A549 (cell line): ENCODE data around the gene OR1D2.

Experiments
- CEBPB ChIP-seq, 2 experiments: fragments of >200 bp in 1 of 2; sonication (Bioruptor Twin) in 1 of 2; formaldehyde crosslinking in 1 of 2; IDR thresholded peaks; 2 replicates each; pipeline ENCODE4 v1.6.1; 2012 to 2016
- CHD2 ChIP-seq: fragments of 150-350 bp; IDR thresholded peaks from 2 replicates; pipeline ENCODE4 v1.6.1; 2014; ENCODE audit warnings: low read length; ENCODE audit not compliant: partially characterized antibody
- CTCF ChIP-seq: fragments of >200 bp; sonication (Bioruptor Twin); formaldehyde crosslinking; IDR thresholded peaks from 3 replicates; pipeline ENCODE4 v1.5.1; 2016
- EHMT2 ChIP-seq: fragments of 200-600 bp; sonication (generic); IDR thresholded peaks from 2 replicates; pipeline ENCODE4 v1.6.1; 2016; ENCODE audit warnings: antibody characterized with exemption, low read depth, mild to moderate bottlenecking, moderate library complexity
- EP300 ChIP-seq, 2 experiments: fragments of >200 bp; sonication (Bioruptor Twin); formaldehyde crosslinking; IDR thresholded peaks; 2 replicates in 1 of 2; 3 replicates in 1 of 2; pipeline ENCODE4 v1.6.1; 2016 to 2017
- ESRRA ChIP-seq: fragments of 150-350 bp; IDR thresholded peaks from 2 replicates; pipeline ENCODE4 v1.6.1; 2014; ENCODE audit warnings: mild to moderate bottlenecking, low read length, borderline replicate concordance
- JUNB ChIP-seq: fragments of >200 bp; sonication (Bioruptor Twin); formaldehyde crosslinking; IDR thresholded peaks from 2 replicates; pipeline ENCODE4 v1.6.1; 2016
- MAX ChIP-seq: IDR thresholded peaks from 2 replicates; pipeline ENCODE4 v1.6.1; 2012
- MYC ChIP-seq: IDR thresholded peaks from 2 replicates; pipeline ENCODE4 v1.6.1; 2012; ENCODE audit warnings: mild to moderate bottlenecking, inconsistent platforms, low read length, improper control_type of control experiment, borderline replicate concordance
- NFE2L2 ChIP-seq: fragments of 150-350 bp; conservative IDR thresholded peaks from 2 replicates; pipeline ENCODE4 v1.6.1; 2014; ENCODE audit warnings: low read length
- POLR2A ChIP-seq: IDR thresholded peaks from 2 replicates; pipeline ENCODE4 v1.6.1; 2012; ENCODE audit warnings: mild to moderate bottlenecking, low read length
- POLR2AphosphoS2 ChIP-seq: conservative IDR thresholded peaks from 2 replicates; pipeline ENCODE4 v1.6.1; 2012; ENCODE audit warnings: low read length, improper control_type of control experiment, inconsistent platforms
- SREBF2 ChIP-seq: fragments of 450-650 bp; IDR thresholded peaks from 2 replicates; pipeline ENCODE4 v1.6.1; 2014; ENCODE audit warnings: mild to moderate bottlenecking, moderate library complexity
- ZNF302 ChIP-seq: fragments of 250-450 bp; sonication (Bioruptor Pico); IDR thresholded peaks from 2 replicates; pipeline ENCODE4 v1.9.0; 2021; ENCODE audit warnings: inconsistent platforms, mild to moderate bottlenecking, moderate library complexity

GRCh38 chr17:3127451-3127850 is 23.2 kb upstream of the OR1D2 start, which contains the start of gene OR1G1:
- no peak for TF ChIP-seq NFE2L2
- no peak for TF ChIP-seq CTCF
- no peak for TF ChIP-seq POLR2A
- no peak for TF ChIP-seq CEBPB (IDR thresholded peaks at IDR 0.05)
- TF ChIP-seq POLR2AphosphoS2, result no peak
- no peak for TF ChIP-seq ZNF302 (CRISPR knock-in tag)
- no peak for TF ChIP-seq MYC
- TF ChIP-seq ESRRA, result no peak
- no peak for TF ChIP-seq CHD2
- TF ChIP-seq EP300 (IDR thresholded peaks at IDR 0.05), result no peak
- TF ChIP-seq EHMT2, result no peak
- TF ChIP-seq JUNB, result no peak
- no peak for TF ChIP-seq MAX
- no peak for TF ChIP-seq SREBF2
